SK-N-SH (cell line): Measurements from ENCODE around the gene ADGB. TPM values are rescaled to one million over a fixed set of nuclear protein-coding genes. Genes with fewer than 3 reads are reported as not detected.

ENCODE experiments used
- CTCF ChIA-PET: fragments of 300-600, 350-600 bp; formaldehyde crosslinking; extraction: SDS; loops from one replicate; lab custom pipeline; 2021; lab: Yijun Ruan, JAX
- POLR2A ChIA-PET: fragments of 350-600 bp; sonication (Branson Sonifier 250); formaldehyde crosslinking; extraction: SDS; loops from one replicate; lab custom pipeline; 2020; ENCODE audit warnings: antibody characterized with exemption, inconsistent platforms; lab: Yijun Ruan, JAX
- DNase-seq: peaks from one replicate; pipeline ENCODE4 v3.0.0; 2012
- H2AFZ ChIP-seq: fragments of 200-600 bp; sonication (generic); 2 replicates; pipeline ENCODE4 v1.8.1; 2016; ENCODE audit warnings: antibody characterized with exemption, mild to moderate bottlenecking, low read depth
- H3F3A ChIP-seq: fragments of 200-600 bp; sonication (generic); replicated peaks from 2 replicates; pipeline ENCODE3; 2016; ENCODE audit warnings: antibody characterized with exemption, mild to moderate bottlenecking; ENCODE audit not compliant: insufficient read depth
- H3K27ac ChIP-seq, 2 experiments: fragments of 200-500 bp in 1 of 2; fragments of 200-600 bp in 1 of 2; sonication (Bioruptor generic) in 1 of 2; sonication (generic), shearing (Covaris generic) in 1 of 2; 2 replicates each; pipeline versions ENCODE4 v1.5.1 to v1.6.1; 2014 to 2016; ENCODE audit warnings: low read depth in 2 of 2, inconsistent platforms in 1 of 2, low read length in 1 of 2, mild to moderate bottlenecking in 1 of 2, mixed read lengths in 1 of 2
- H3K27me3 ChIP-seq: fragments of 200-600 bp; sonication (generic), shearing (Covaris generic); 2 replicates; pipeline ENCODE4 v1.6.1; 2016; ENCODE audit warnings: mixed run types; ENCODE audit not compliant: insufficient read depth
- H3K36me3 ChIP-seq, 2 experiments: fragments of 200-500 bp in 1 of 2; fragments of 200-600 bp in 1 of 2; sonication (Bioruptor generic) in 1 of 2; sonication (generic) in 1 of 2; replicated peaks in 1 of 2; 2 replicates each; pipeline versions ENCODE3 to v1.5.1; 2014 to 2016; ENCODE audit warnings: low read length in 1 of 2, mild to moderate bottlenecking in 1 of 2; ENCODE audit not compliant: insufficient read depth in 2 of 2, control insufficient read depth in 1 of 2
- H3K4me1 ChIP-seq, 2 experiments: fragments of 200-500 bp in 1 of 2; fragments of 200-600 bp in 1 of 2; sonication (Bioruptor generic) in 1 of 2; sonication (generic), shearing (Covaris generic) in 1 of 2; 2 replicates each; pipeline versions ENCODE4 v1.5.1 to v1.6.1; 2014 to 2016; ENCODE audit warnings: low read depth in 1 of 2, low read length in 1 of 2, mixed run types in 1 of 2; ENCODE audit not compliant: insufficient read depth in 2 of 2, control insufficient read depth in 1 of 2
- H3K4me2 ChIP-seq: fragments of 200-600 bp; sonication (generic), shearing (Covaris generic); 2 replicates; pipeline ENCODE4 v1.6.1; 2017; ENCODE audit warnings: mixed run types
- H3K4me3 ChIP-seq, 2 experiments: fragments of 200-500 bp in 1 of 2; fragments of 200-600 bp in 1 of 2; sonication (Bioruptor generic) in 1 of 2; sonication (generic), shearing (Covaris generic) in 1 of 2; 2 replicates each; pipeline versions ENCODE4 v1.5.1 to v1.8.1; 2014 to 2016; ENCODE audit warnings: low read depth in 2 of 2, inconsistent platforms in 1 of 2, low read length in 1 of 2, mild to moderate bottlenecking in 1 of 2, mixed read lengths in 1 of 2, moderate library complexity in 1 of 2
- H3K79me2 ChIP-seq: fragments of 200-600 bp; sonication (generic); 2 replicates; pipeline ENCODE4 v1.8.1; 2017; ENCODE audit warnings: mild to moderate bottlenecking; ENCODE audit not compliant: insufficient read depth
- H3K9ac ChIP-seq: fragments of 200-600 bp; sonication (generic); 2 replicates; pipeline ENCODE4 v1.6.1; 2017; ENCODE audit warnings: mixed run types
- H3K9me2 ChIP-seq: fragments of 200-600 bp; sonication (generic); 2 replicates; pipeline ENCODE4 v1.6.1; 2017; ENCODE audit warnings: mixed run types
- H3K9me3 ChIP-seq: fragments of 200-600 bp; sonication (generic); 2 replicates; pipeline ENCODE4 v1.6.1; 2017; ENCODE audit warnings: mixed run types, mild to moderate bottlenecking, moderate library complexity
- H4K20me1 ChIP-seq: fragments of 200-600 bp; sonication (generic); 2 replicates; pipeline ENCODE4 v1.6.1; 2017; ENCODE audit warnings: mild to moderate bottlenecking, mixed run types; ENCODE audit not compliant: insufficient read depth
- CHD2 ChIP-seq: fragments of 150-350 bp; IDR thresholded peaks from 2 replicates; pipeline ENCODE4 v1.6.1; 2018; ENCODE audit warnings: low read length; ENCODE audit not compliant: partially characterized antibody
- CTCF ChIP-seq: fragments of 200-600 bp; sonication (generic); IDR thresholded peaks from 2 replicates; pipeline ENCODE4 v1.6.1; 2017; ENCODE audit warnings: antibody characterized with exemption, mild to moderate bottlenecking, moderate library complexity
- ELF1 ChIP-seq: IDR thresholded peaks from 2 replicates; pipeline ENCODE4 v1.4.0; 2012
- EP300 ChIP-seq, 2 experiments: IDR thresholded peaks; 2 replicates each; pipeline versions ENCODE4 v1.4.0 to v1.6.1; 2012; ENCODE audit warnings: borderline replicate concordance in 1 of 2, low read depth in 1 of 2, low read length in 1 of 2
- EZH2phosphoT487 ChIP-seq: fragments of 200-600 bp; sonication (generic); IDR thresholded peaks from 2 replicates; pipeline ENCODE4 v1.6.1; 2017; ENCODE audit warnings: low read depth, mixed run types, mild to moderate bottlenecking, antibody characterized with exemption, moderate library complexity, borderline replicate concordance
- FOSL2 ChIP-seq: IDR thresholded peaks from 2 replicates; pipeline ENCODE4 v1.4.0; 2012; ENCODE audit warnings: low read depth, mild to moderate bottlenecking, moderate library complexity, borderline replicate concordance
- FOXJ3 ChIP-seq: sonication (generic); formaldehyde crosslinking; IDR thresholded peaks from 2 replicates; pipeline ENCODE4 v1.5.1; 2020; ENCODE audit warnings: mild to moderate bottlenecking, missing genetic modification reagents
- FOXM1 ChIP-seq: IDR thresholded peaks from 2 replicates; pipeline ENCODE4 v1.4.0; 2012; ENCODE audit warnings: low read depth, mild to moderate bottlenecking
- GABPA ChIP-seq: IDR thresholded peaks from 2 replicates; pipeline ENCODE4 v1.4.0; 2012; ENCODE audit warnings: low read depth, mild to moderate bottlenecking
- MAX ChIP-seq: IDR thresholded peaks from 2 replicates; pipeline ENCODE4 v1.4.0; 2012; ENCODE audit warnings: low read depth
- MEF2A ChIP-seq: IDR thresholded peaks from 2 replicates; pipeline ENCODE4 v1.4.0; 2012; ENCODE audit warnings: low read depth, borderline replicate concordance
- NFIC ChIP-seq: IDR thresholded peaks from 2 replicates; pipeline ENCODE4 v1.4.0; 2012; ENCODE audit warnings: borderline replicate concordance
- POLR2AphosphoS5 ChIP-seq: IDR thresholded peaks from 2 replicates; pipeline ENCODE4 v1.6.1; 2012; ENCODE audit warnings: low read depth, low read length
- RCOR1 ChIP-seq: fragments of 150-350 bp; IDR thresholded peaks from 2 replicates; pipeline ENCODE4 v1.6.1; 2017; ENCODE audit warnings: antibody characterized with exemption, low read length
- RFX5 ChIP-seq: IDR thresholded peaks from 2 replicates; pipeline ENCODE4 v1.6.1; 2012; ENCODE audit warnings: mild to moderate bottlenecking, improper control_type of control experiment, low read length
- SIN3A ChIP-seq: IDR thresholded peaks from 2 replicates; pipeline ENCODE4 v1.6.1; 2012; ENCODE audit warnings: low read depth, mild to moderate bottlenecking, low read length, moderate library complexity, borderline replicate concordance
- SMC3 ChIP-seq: IDR thresholded peaks from 2 replicates; pipeline ENCODE4 v1.6.1; 2012; ENCODE audit warnings: low read depth, low read length, improper control_type of control experiment
- TAF1 ChIP-seq: IDR thresholded peaks from 2 replicates; pipeline ENCODE4 v1.6.1; 2012; ENCODE audit warnings: low read depth, mild to moderate bottlenecking, low read length, moderate library complexity, borderline replicate concordance
- TCF12 ChIP-seq: IDR thresholded peaks from 2 replicates; pipeline ENCODE4 v1.4.0; 2012
- USF1 ChIP-seq: IDR thresholded peaks from 2 replicates; pipeline ENCODE4 v1.4.0; 2012; ENCODE audit warnings: low read depth, borderline replicate concordance
- WGBS: methylation state at CpG from one replicate; pipeline ENCODE4 v1.1.6; 2017; ENCODE audit warnings: low lambda C conversion rate; 5-methylcytosine and 5-hydroxymethylcytosine counted together
- polyA plus RNA-seq, 3 experiments: library from polyadenylated mRNA; depleted of rRNA; stranded (reverse); fragments of >200 nt; gene quantifications; 2 replicates each; pipeline ENCODE4 v1.2.3, GENCODE V29; 2012

The ADGB gene
- polyA plus RNA-seq, 1 of the 3 experiments (the other 2 are of a cell fraction) = not detected

GRCh38 chr6:146803601-146804000 is 204.8 kb downstream of the ADGB start:
- DNase-seq = no peak
- Histone ChIP-seq H4K20me1 (no peaks in the 10 kb centered on the region), H3K9me2 (no peaks in the 10 kb centered on the region), H3K9me3 (no peaks in the 10 kb centered on the region), H3K27ac (no peak overlapping the region), H3K9ac (no peak overlapping the region), H3K4me2 (no peak overlapping the region), H3K4me1 (no peaks in the 10 kb centered on the region), H3F3A (no peaks in the 10 kb centered on the region), H3K4me3 (no peak overlapping the region), H3K27me3 (no peaks in the 10 kb centered on the region), H3K79me2 (no peaks in the 10 kb centered on the region), H3K36me3 (no peaks in the 10 kb centered on the region), H2AFZ (no peak overlapping the region)
- WGBS = 95% methylated on average over 22 of the region's 22 CpGs
- ChIA-PET CTCF (no interaction called here), POLR2A (no interaction called here)
- TF ChIP-seq TAF1 = no peak
- no peak for TF ChIP-seq NFIC
- TF ChIP-seq ELF1 = no peak
- no peak for TF ChIP-seq FOXM1
- TF ChIP-seq MAX = no peak
- no peak for TF ChIP-seq CHD2
- TF ChIP-seq FOSL2 = no peak
- TF ChIP-seq RCOR1 = no peak
- TF ChIP-seq FOXJ3 = no peak
- TF ChIP-seq TCF12 = no peak
- no peak for TF ChIP-seq USF1
- no peak for TF ChIP-seq POLR2AphosphoS5
- no peak for TF ChIP-seq EZH2phosphoT487
- no peak for TF ChIP-seq SIN3A
- TF ChIP-seq CTCF = no peak
- TF ChIP-seq RFX5 = no peak
- no peak for TF ChIP-seq SMC3
- no peak for TF ChIP-seq GABPA
- TF ChIP-seq EP300 (IDR thresholded peaks at IDR 0.05; ENCODE audit: borderline replicate concordance in 1 of 2, low read depth in 1 of 2, low read length in 1 of 2) = no peak
- no peak for TF ChIP-seq MEF2A
